ENCODE measurements around the gene PRKCQ. TPM values are rescaled to one million over a fixed set of nuclear protein-coding genes. Genes with fewer than 3 reads are reported as not detected.

Gene PRKCQ
- total and polyA plus RNA-seq, 2 of the 4 experiments (the other 2 are of a cell fraction), result under 0.01 to 0.03 TPM

DNA sequence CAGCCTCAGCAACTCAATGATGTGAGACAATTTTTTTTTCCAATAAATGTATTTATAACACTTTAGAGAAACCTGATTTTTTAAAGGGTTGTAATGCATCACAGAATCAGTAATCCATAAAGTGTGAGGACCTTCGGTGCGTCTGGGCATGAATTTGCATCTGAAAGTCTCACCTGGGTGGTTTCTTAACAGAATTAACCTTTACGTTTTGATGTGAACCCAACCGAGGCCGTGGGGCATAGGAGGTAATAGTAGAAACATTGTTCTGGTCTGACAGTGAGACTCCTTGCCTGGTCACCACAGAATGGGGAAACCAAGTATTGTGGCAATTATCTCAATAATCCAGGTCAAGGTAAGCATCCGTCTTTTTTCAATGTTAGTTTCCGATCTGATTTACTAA is 114.6 kb downstream of the PRKCQ start:
- Histone ChIP-seq H3K27ac (ENCODE audit: insufficient read depth, low read length) (no peak overlapping the region), H4K20me1 (ENCODE audit: insufficient read depth, low read length) (no peaks in the 10 kb centered on the region), H4K5ac (ENCODE audit: low read depth, low read length) (no peak overlapping the region), H3K9me3 (ENCODE audit: control insufficient read depth, insufficient read depth, low read length) (no peaks in the 10 kb centered on the region), H4K91ac (ENCODE audit: insufficient read depth, low read depth, low read length) (no peak overlapping the region), H3K27me3 (ENCODE audit: control insufficient read depth, insufficient read depth, low read length) (no peaks in the 10 kb centered on the region), H2BK5ac (ENCODE audit: low read depth, low read length, poor library complexity, severe bottlenecking) (no peak overlapping the region), H3K14ac (replicated peaks; ENCODE audit: low read depth, low read length) (no peak overlapping the region), H3K4me2 (ENCODE audit: low read depth, low read length) (no peak overlapping the region), H2AK9ac (replicated peaks; ENCODE audit: low read depth, low read length, poor library complexity) (no peak overlapping the region), H3K4me1 (ENCODE audit: control insufficient read depth, insufficient read depth, low read length) (no peaks in the 10 kb centered on the region), H3K18ac (ENCODE audit: low read depth, low read length) (no peak overlapping the region), H4K8ac (ENCODE audit: low read depth in 2 of 2, low read length in 2 of 2) (no peak overlapping the region), H3K9ac (ENCODE audit: low read depth, low read length) (no peak overlapping the region), H3K9me1 (ENCODE audit: insufficient read depth, low read length) (no peaks in the 10 kb centered on the region), H2AFZ (replicated peaks; ENCODE audit: low read length, poor library complexity) (no peak overlapping the region), H2BK20ac (ENCODE audit: low read depth, low read length) (no peak overlapping the region), H2AK5ac (ENCODE audit: low read depth, low read length) (no peak overlapping the region), H2BK120ac (ENCODE audit: low read depth, low read length) (no peak overlapping the region), H3K4me3 (ENCODE audit: insufficient read depth, low read depth, low read length) (no peak overlapping the region), H3K23ac (ENCODE audit: low read depth, low read length) (no peak overlapping the region), H3K79me1 (ENCODE audit: low read depth in 1 of 2, low read length in 2 of 2) (no peaks in the 10 kb centered on the region), H3K36me3 (ENCODE audit: control insufficient read depth, insufficient read depth, low read length) (no peaks in the 10 kb centered on the region), H2BK15ac (ENCODE audit: low read depth, low read length) (no peak overlapping the region), H3K4ac (ENCODE audit: low read depth, low read length) (no peak overlapping the region), H3K56ac (ENCODE audit: extremely low read depth, insufficient read depth, low read length) (no peak overlapping the region)
- in situ Hi-C loops (cut with MboI; ENCODE audit: low sequenced_read_pairs), result no loop called here
- intact Hi-C loops (cut with micrococcal nuclease), result no loop called here
- no TSS peak for BruUV-seq (replicated peaks)
- WGBS, 2 experiments (ENCODE audit: extremely low coverage in 2 of 2, insufficient read length in 1 of 2), result 75% methylated on average over 2 of the region's 7 CpGs; no CpG with 5 or more reads in 1 of the 2 experiments
- DNase-seq, result no peak
- no peak for TF ChIP-seq NFE2L2 (IDR thresholded peaks at IDR 0.05; ENCODE audit: low read depth, low read length)
- TF ChIP-seq, protein P1, sequence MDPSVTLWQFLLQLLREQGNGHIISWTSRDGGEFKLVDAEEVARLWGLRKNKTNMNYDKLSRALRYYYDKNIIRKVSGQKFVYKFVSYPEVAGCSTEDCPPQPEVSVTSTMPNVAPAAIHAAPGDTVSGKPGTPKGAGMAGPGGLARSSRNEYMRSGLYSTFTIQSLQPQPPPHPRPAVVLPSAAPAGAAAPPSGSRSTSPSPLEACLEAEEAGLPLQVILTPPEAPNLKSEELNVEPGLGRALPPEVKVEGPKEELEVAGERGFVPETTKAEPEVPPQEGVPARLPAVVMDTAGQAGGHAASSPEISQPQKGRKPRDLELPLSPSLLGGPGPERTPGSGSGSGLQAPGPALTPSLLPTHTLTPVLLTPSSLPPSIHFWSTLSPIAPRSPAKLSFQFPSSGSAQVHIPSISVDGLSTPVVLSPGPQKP (IDR thresholded peaks at IDR 0.05; ENCODE audit: borderline replicate concordance, low read depth, low read length), result no peak
- TF ChIP-seq, protein P2, sequence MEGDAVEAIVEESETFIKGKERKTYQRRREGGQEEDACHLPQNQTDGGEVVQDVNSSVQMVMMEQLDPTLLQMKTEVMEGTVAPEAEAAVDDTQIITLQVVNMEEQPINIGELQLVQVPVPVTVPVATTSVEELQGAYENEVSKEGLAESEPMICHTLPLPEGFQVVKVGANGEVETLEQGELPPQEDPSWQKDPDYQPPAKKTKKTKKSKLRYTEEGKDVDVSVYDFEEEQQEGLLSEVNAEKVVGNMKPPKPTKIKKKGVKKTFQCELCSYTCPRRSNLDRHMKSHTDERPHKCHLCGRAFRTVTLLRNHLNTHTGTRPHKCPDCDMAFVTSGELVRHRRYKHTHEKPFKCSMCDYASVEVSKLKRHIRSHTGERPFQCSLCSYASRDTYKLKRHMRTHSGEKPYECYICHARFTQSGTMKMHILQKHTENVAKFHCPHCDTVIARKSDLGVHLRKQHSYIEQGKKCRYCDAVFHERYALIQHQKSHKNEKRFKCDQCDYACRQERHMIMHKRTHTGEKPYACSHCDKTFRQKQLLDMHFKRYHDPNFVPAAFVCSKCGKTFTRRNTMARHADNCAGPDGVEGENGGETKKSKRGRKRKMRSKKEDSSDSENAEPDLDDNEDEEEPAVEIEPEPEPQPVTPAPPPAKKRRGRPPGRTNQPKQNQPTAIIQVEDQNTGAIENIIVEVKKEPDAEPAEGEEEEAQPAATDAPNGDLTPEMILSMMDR (conservative IDR thresholded peaks at IDR 0.05; ENCODE audit: low read depth, low read length), result no peak
- TF ChIP-seq CHD1 (IDR thresholded peaks at IDR 0.05; ENCODE audit: low read depth, low read length), result no peak
- TF ChIP-seq RCOR1 (IDR thresholded peaks at IDR 0.05; ENCODE audit: insufficient replicate concordance, low read length), result no peak
- TF ChIP-seq RFX5 (IDR thresholded peaks at IDR 0.05; ENCODE audit: low read depth, low read length), result no peak
- no peak for TF ChIP-seq FOS (IDR thresholded peaks at IDR 0.05; ENCODE audit: low read depth, low read length)
- no peak for TF ChIP-seq RAD21 (IDR thresholded peaks at IDR 0.05; ENCODE audit: low read length)
- TF ChIP-seq POLR2A (IDR thresholded peaks at IDR 0.05; ENCODE audit: low read depth, low read length), result no peak
- TF ChIP-seq MXI1 (IDR thresholded peaks at IDR 0.05; ENCODE audit: borderline replicate concordance, low read depth, low read length), result no peak
- no peak for TF ChIP-seq CEBPB (IDR thresholded peaks at IDR 0.05; ENCODE audit: low read depth, low read length)
- TF ChIP-seq MAFK (IDR thresholded peaks at IDR 0.05; ENCODE audit: low read depth, low read length), result no peak
- no peak for TF ChIP-seq SMC3 (IDR thresholded peaks at IDR 0.05; ENCODE audit: low read depth, low read length)
- no peak for TF ChIP-seq BHLHE40 (IDR thresholded peaks at IDR 0.05; ENCODE audit: low read depth, low read length)
- TF ChIP-seq, protein P3, sequence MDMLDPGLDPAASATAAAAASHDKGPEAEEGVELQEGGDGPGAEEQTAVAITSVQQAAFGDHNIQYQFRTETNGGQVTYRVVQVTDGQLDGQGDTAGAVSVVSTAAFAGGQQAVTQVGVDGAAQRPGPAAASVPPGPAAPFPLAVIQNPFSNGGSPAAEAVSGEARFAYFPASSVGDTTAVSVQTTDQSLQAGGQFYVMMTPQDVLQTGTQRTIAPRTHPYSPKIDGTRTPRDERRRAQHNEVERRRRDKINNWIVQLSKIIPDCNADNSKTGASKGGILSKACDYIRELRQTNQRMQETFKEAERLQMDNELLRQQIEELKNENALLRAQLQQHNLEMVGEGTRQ (IDR thresholded peaks at IDR 0.05; ENCODE audit: low read depth, low read length), result no peak
- TF ChIP-seq MAZ (IDR thresholded peaks at IDR 0.05; ENCODE audit: borderline replicate concordance, low read depth, low read length), result no peak
- ATAC-seq (ENCODE audit: low read depth), result no peak
- ChIA-PET POLR2A (ENCODE audit: unreplicated experiment) (no interaction called here), CTCF (no interaction called here)
- dilution Hi-C loops (cut with HindIII; ENCODE audit: low sequenced_read_pairs, unreplicated experiment), result no loop called here
